WTC11 (cell line): ENCODE measurements around the gene TLE2.

Experiments
- CTCF ChIP-seq: fragments of 200-600 bp; IDR thresholded peaks from 2 replicates; pipeline ENCODE4 v1.8.0; 2022; ENCODE audit warnings: antibody characterized with exemption
- ZNF121 ChIP-seq: sonication (generic); formaldehyde crosslinking; IDR thresholded peaks from 2 replicates; pipeline ENCODE4 v1.8.0; 2023; ENCODE audit warnings: missing genetic modification reagents

- TF ChIP-seq CTCF (no peak), ZNF121 (CRISPR knock-in tag) (no peak)
Observed at GRCh38 chr19:3026768-3027167, 2.3 kb downstream of the TLE2 start.
